ENCODE data around the gene RBM28. TPM values are rescaled to one million over a fixed set of nuclear protein-coding genes. Genes with fewer than 3 reads are reported as not detected.

Gene RBM28
- total RNA-seq, 1 experiment from 2014 or later = 100 TPM

- intact Hi-C loops (cut with micrococcal nuclease; ENCODE audit: unreplicated experiment) = no loop called here
- H3K4me1 ChIP-seq (ENCODE audit: insufficient read depth, low read length, poor library complexity, severe bottlenecking) = no peaks in the 10 kb centered on the region
- POLR2A ChIA-PET (ENCODE audit: low non-redundant PET) = no interaction called here
- TF ChIP-seq EZH2 (IDR thresholded peaks at IDR 0.05; ENCODE audit: borderline replicate concordance, low read depth, low read length, poor library complexity, severe bottlenecking) (no peak), CTCF (conservative IDR thresholded peaks at IDR 0.05; ENCODE audit: low read depth, low read length) (no peak)
- no peaks in the 10 kb centered on the region for H3K9me3 ChIP-seq (ENCODE audit: low read depth, low read length, poor library complexity, severe bottlenecking)
- no peaks in the 10 kb centered on the region for H3K27me3 ChIP-seq (replicated peaks; ENCODE audit: insufficient read depth, low read depth, low read length, poor library complexity)
- DNase-seq (ENCODE audit: low spot score) = no peak
- peaks cover 56% of the 10 kb centered on the region for H3K36me3 ChIP-seq (ENCODE audit: insufficient read depth, low read length, poor library complexity, severe bottlenecking)
- no peak overlapping the region for H3K27ac ChIP-seq (ENCODE audit: low read depth, low read length, poor library complexity, severe bottlenecking)
- no TSS peak for BruUV-seq (replicated peaks)
- CTCF ChIA-PET = no interaction called here
- no peak overlapping the region for H3K4me3 ChIP-seq (ENCODE audit: low read depth, low read length, poor library complexity, severe bottlenecking)
Measured at GRCh38 chr7:128304212-128304611, 39.5 kb downstream of the RBM28 start.

- Histone ChIP-seq H3K27ac (ENCODE audit: low read depth, low read length, poor library complexity, severe bottlenecking) (no peak overlapping the region), H3K27me3 (replicated peaks; ENCODE audit: insufficient read depth, low read depth, low read length, poor library complexity) (no peaks in the 10 kb centered on the region), H3K4me1 (ENCODE audit: insufficient read depth, low read length, poor library complexity, severe bottlenecking) (no peaks in the 10 kb centered on the region), H3K4me3 (ENCODE audit: low read depth, low read length, poor library complexity, severe bottlenecking) (no peak overlapping the region), H3K9me3 (ENCODE audit: low read depth, low read length, poor library complexity, severe bottlenecking) (no peaks in the 10 kb centered on the region), H3K36me3 (ENCODE audit: insufficient read depth, low read length, poor library complexity, severe bottlenecking) (peaks cover 51% of the 10 kb centered on the region)
- intact Hi-C loops (cut with micrococcal nuclease; ENCODE audit: unreplicated experiment) = no loop called here
- BruUV-seq (replicated peaks) = no TSS peak
- TF ChIP-seq EZH2 (IDR thresholded peaks at IDR 0.05; ENCODE audit: borderline replicate concordance, low read depth, low read length, poor library complexity, severe bottlenecking) (no peak), CTCF (conservative IDR thresholded peaks at IDR 0.05; ENCODE audit: low read depth, low read length) (no peak)
- CTCF ChIA-PET = no interaction called here
- no peak for DNase-seq (ENCODE audit: low spot score)
- POLR2A ChIA-PET (ENCODE audit: low non-redundant PET) = no interaction called here
Measured at GRCh38 chr7:128303643-128304042, 40.1 kb downstream of the RBM28 start.

- intact Hi-C loops (cut with micrococcal nuclease; ENCODE audit: unreplicated experiment) = no loop called here
- Histone ChIP-seq H3K4me3 (ENCODE audit: low read depth, low read length, poor library complexity, severe bottlenecking) (no peak overlapping the region), H3K27me3 (replicated peaks; ENCODE audit: insufficient read depth, low read depth, low read length, poor library complexity) (no peaks in the 10 kb centered on the region), H3K4me1 (ENCODE audit: insufficient read depth, low read length, poor library complexity, severe bottlenecking) (no peaks in the 10 kb centered on the region), H3K27ac (ENCODE audit: low read depth, low read length, poor library complexity, severe bottlenecking) (no peak overlapping the region), H3K36me3 (ENCODE audit: insufficient read depth, low read length, poor library complexity, severe bottlenecking) (peaks cover 46% of the 10 kb centered on the region), H3K9me3 (ENCODE audit: low read depth, low read length, poor library complexity, severe bottlenecking) (no peaks in the 10 kb centered on the region)
- no peak for TF ChIP-seq EZH2 (IDR thresholded peaks at IDR 0.05; ENCODE audit: borderline replicate concordance, low read depth, low read length, poor library complexity, severe bottlenecking)
- no peak for TF ChIP-seq CTCF (conservative IDR thresholded peaks at IDR 0.05; ENCODE audit: low read depth, low read length)
- DNase-seq (ENCODE audit: low spot score) = no peak
- CTCF ChIA-PET = no interaction called here
- no TSS peak for BruUV-seq (replicated peaks)
- POLR2A ChIA-PET (ENCODE audit: low non-redundant PET) = no interaction called here
Measured at GRCh38 chr7:128303133-128303532, 40.6 kb downstream of the RBM28 start.

Data from A673 (cell line).